Measurements from ENCODE around the gene TMEM44. TPM values are rescaled to one million over a fixed set of nuclear protein-coding genes. Genes with fewer than 3 reads are reported as not detected.

The TMEM44 gene
- total and polyA plus RNA-seq, 8 donors = 1.7 to 17.8 (median 4.3) TPM

- H3K4me1 ChIP-seq = peaks cover 0 to 9% (median 5%) of the 10 kb centered on the region in 3 donors
- no peak for ATAC-seq
- WGBS, 2 donors = 91 to 93% methylated on average over 24 of the region's 24 CpGs
- no peaks in the 10 kb centered on the region for H3K36me3 ChIP-seq
- H3K27me3 ChIP-seq = no peaks in the 10 kb centered on the region
- intact Hi-C loops (cut with DNase I) = loop anchor here in 1 of 3 donors (10.0 kb wide), 1 partner anchor 108 kb away; no protein-coding TSS in a partner anchor
- no peak for TF ChIP-seq CTCF (IDR thresholded peaks at IDR 0.05)
- H3K27ac ChIP-seq = no peak overlapping the region
- H3K4me3 ChIP-seq = no peak overlapping the region
- FAIRE-seq = no peak
- H3K9me3 ChIP-seq = no peaks in the 10 kb centered on the region
- no peak for DNase-seq
Measured at GRCh38 chr3:194582196-194582905, 50.9 kb downstream of the TMEM44 start.

GRCh38 chr3:194579091-194579606 lies 54.1 kb downstream of the TMEM44 start:
- WGBS, 2 donors = 23 to 38% methylated on average over 8 of the region's 8 CpGs
- no peak for TF ChIP-seq CTCF (IDR thresholded peaks at IDR 0.05)
- Histone ChIP-seq H3K36me3 (no peaks in the 10 kb centered on the region), H3K4me1 (no peaks in the 10 kb centered on the region), H3K27me3 (no peaks in the 10 kb centered on the region), H3K27ac (peak overlapping the region in 2 of 4 donors; percentile 30 to 58), H3K9me3 (no peaks in the 10 kb centered on the region), H3K4me3 (no peak overlapping the region)
- DNase-seq (no peak), FAIRE-seq (no peak), ATAC-seq (peak in 1 of 4 donors; percentile 38)
- intact Hi-C loops (cut with DNase I) = no loop called here

GRCh38 chr3:194577986-194578905 lies 55.0 kb downstream of the TMEM44 start:
- FAIRE-seq = no peak
- ATAC-seq = peak in 2 of 4 donors; percentile 49 to 53
- peak overlapping the region in 2 of 4 donors; percentile 30 to 58 for H3K27ac ChIP-seq
- intact Hi-C loops (cut with DNase I) = no loop called here
- H3K27me3 ChIP-seq = no peaks in the 10 kb centered on the region
- WGBS, 2 donors = 54 to 77% methylated on average over 9 of the region's 9 CpGs
- H3K4me1 ChIP-seq = no peaks in the 10 kb centered on the region
- H3K4me3 ChIP-seq = no peak overlapping the region
- H3K36me3 ChIP-seq = no peaks in the 10 kb centered on the region
- no peak for TF ChIP-seq CTCF (IDR thresholded peaks at IDR 0.05)
- no peak for DNase-seq
- H3K9me3 ChIP-seq = no peaks in the 10 kb centered on the region

- no peak overlapping the region for H3K27ac ChIP-seq
- peak in 1 of 6 donors; percentile 7 for DNase-seq
- WGBS, 2 donors = 80 to 85% methylated on average over 9 of the region's 9 CpGs
- H3K36me3 ChIP-seq = no peaks in the 10 kb centered on the region
- no peaks in the 10 kb centered on the region for H3K9me3 ChIP-seq
- no peak overlapping the region for H3K4me3 ChIP-seq
- intact Hi-C loops (cut with DNase I) = no loop called here
- ATAC-seq = peak in 2 of 4 donors; percentile 12 to 13
- no peak for TF ChIP-seq CTCF (IDR thresholded peaks at IDR 0.05)
- peaks cover 0 to 6% (median 0%) of the 10 kb centered on the region in 3 donors for H3K4me1 ChIP-seq
- FAIRE-seq = no peak
- no peaks in the 10 kb centered on the region for H3K27me3 ChIP-seq
Measured at GRCh38 chr3:194575484-194576210, 57.6 kb downstream of the TMEM44 start.
